ENCODE data around the gene ISG20.
A peak's percentile ranks its signal among the peaks of the same experiment; 100 is the strongest.

ISG20 gene

DNA sequence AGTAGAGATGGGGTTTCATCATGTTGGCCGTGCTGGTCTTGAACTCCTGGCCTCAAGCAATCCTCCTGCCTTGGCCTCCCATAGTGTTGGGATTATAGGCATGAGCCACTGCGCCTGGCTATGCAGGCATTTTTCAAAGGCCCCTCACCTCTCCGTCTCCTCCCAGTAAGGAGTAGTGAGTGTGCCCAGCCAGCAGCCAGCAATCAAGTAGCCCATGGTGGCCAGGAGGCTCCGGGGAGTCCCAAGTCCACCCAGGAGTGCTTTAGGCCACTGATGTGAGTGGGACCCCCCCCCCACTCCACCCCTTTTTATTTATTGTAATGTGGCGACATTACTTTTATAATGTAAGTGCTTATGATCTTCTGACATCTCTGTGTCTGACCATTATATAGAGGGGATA is 8.1 kb downstream of the ISG20 start:
- no peak for DNase-seq (ENCODE audit: low spot score)
- TF ChIP-seq, protein P1, sequence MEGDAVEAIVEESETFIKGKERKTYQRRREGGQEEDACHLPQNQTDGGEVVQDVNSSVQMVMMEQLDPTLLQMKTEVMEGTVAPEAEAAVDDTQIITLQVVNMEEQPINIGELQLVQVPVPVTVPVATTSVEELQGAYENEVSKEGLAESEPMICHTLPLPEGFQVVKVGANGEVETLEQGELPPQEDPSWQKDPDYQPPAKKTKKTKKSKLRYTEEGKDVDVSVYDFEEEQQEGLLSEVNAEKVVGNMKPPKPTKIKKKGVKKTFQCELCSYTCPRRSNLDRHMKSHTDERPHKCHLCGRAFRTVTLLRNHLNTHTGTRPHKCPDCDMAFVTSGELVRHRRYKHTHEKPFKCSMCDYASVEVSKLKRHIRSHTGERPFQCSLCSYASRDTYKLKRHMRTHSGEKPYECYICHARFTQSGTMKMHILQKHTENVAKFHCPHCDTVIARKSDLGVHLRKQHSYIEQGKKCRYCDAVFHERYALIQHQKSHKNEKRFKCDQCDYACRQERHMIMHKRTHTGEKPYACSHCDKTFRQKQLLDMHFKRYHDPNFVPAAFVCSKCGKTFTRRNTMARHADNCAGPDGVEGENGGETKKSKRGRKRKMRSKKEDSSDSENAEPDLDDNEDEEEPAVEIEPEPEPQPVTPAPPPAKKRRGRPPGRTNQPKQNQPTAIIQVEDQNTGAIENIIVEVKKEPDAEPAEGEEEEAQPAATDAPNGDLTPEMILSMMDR (IDR thresholded peaks at IDR 0.05; ENCODE audit: extremely low read depth, missing control alignments), result no peak

DNA sequence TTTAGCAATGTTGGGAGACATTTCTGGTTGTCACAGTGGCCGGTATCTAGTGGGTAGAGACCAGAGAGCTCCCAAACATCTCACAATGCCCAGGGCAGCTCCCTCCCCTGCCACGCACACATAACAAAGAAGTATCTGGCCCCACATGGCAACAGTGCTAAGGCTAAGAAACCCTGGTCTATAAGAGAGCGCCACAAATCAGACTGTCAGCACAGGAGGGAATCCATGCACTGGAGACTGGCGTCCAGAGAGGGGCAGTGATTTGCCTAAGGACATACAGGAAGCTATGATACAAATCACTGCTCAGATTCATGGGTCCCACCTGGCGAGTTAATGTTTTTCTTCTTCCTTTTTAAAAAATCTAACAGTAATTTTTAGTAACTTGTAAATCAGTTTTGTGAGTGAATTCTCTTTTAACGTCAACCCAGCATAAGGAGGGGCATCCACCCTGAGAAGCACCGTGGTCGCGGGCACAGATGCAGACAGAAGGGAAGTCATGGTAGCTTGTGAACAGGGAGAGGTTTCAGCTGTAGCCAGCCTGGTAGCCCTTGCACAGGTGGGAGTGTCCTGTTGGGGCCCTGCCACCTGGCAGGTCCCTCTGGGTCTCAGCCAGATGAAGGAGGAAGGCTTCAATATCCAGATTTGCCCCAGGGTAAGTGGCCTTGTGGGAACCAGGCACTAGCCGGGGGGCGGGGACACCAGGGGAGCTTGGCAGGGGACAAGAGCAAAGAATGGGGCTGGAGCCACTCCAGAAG is 8.7 kb downstream of the ISG20 start:
- DNase-seq (ENCODE audit: low spot score), result no peak
- TF ChIP-seq, protein P1 (IDR thresholded peaks at IDR 0.05; ENCODE audit: extremely low read depth, missing control alignments), result no peak

DNA sequence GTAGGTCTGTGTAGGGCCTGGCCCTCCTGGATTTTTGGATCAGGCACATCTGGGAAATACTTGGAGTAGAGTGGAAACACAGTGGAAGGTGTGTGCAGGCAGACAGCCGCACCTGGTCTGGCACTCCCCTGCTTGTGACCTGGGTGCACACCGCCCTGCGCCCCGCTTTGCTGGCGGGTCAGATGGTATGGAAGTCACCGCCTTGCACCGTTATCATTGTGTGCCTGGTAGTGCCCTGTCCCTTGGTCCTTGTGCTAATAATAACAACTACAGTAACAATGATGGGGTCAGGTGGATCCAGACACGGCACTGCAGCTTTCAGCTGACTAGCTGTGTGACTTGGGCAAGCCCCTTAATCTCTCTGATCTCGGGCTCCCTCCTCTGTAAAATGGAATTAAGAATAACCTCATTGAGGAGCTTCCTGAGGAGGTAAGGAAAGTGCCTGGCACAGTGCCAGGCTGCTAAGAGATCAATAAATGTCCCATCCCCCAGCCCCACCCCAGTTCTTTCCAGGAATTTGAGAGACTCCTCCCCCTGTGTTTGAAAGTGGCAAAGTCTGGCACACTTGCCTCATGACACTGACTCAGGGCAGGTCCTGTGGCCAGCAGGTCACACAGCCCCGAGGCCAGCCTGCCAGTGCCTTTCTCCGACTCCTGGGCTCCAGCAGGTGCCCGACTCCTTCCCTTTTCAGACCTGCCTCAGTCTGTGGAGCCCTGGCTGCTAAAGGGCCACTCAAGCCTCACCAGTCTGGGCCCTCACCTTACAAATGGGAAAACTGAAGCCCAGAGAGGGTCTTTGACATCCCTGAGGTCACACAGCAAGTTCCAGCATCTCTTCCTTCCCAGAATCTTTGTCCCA is 9.8 kb downstream of the ISG20 start:
- TF ChIP-seq, protein P1 (IDR thresholded peaks at IDR 0.05; ENCODE audit: extremely low read depth, missing control alignments), result no peak
- no peak for DNase-seq (ENCODE audit: low spot score)

GRCh38 chr15:88649286-88649733 is 10.5 kb downstream of the ISG20 start:
- TF ChIP-seq, protein P1 (IDR thresholded peaks at IDR 0.05; ENCODE audit: extremely low read depth, missing control alignments), result no peak
- peak; percentile 54 for DNase-seq (ENCODE audit: low spot score)

DNA sequence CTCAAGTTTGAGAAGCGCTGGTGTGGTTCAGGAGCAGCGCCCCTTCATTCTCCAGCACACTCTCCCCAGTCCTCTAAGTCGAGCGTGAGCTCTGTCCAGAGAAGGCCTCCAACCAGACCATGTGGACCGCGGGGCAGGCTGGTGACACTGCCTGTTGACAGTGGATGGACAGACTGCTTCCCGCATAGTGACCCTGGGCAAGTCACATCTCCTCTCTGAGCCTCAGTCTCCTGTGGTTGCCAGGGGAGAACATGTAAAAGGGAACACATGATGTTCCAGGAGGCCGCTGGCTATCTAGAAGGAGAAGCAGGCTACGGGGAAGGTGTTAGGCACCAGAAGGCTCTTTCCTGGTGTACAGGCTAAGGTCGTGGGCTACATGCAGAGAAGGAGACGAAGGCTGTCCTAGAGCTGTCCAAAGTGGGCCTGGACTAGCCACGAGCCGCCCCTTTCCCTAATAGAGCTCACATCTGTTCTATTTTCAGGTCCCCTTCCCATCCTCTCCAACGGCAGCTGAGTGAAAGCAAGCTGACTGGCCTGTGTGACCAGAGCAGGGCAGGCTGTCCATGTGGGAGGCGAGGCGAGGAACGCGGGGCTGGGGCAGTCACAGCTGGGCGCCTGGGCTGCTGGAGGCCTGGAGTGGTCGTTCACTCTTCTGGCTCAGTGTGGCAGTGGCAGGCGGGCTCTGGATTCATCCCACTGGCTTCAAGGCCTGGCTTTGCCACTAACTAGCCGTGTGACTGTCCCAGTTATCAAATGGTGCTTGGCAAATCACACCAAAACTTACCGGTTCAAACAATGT is 11.1 kb downstream of the ISG20 start:
- no peak for DNase-seq (ENCODE audit: low spot score)

GRCh38 chr15:88650556-88650955 is 11.7 kb downstream of the ISG20 start:
- TF ChIP-seq, protein P1 (IDR thresholded peaks at IDR 0.05; ENCODE audit: extremely low read depth, missing control alignments), result no peak
- no peak for DNase-seq (ENCODE audit: low spot score)

More for the DNA sequence above, 11.1 kb downstream of the ISG20 start:
- TF ChIP-seq, protein P1 (IDR thresholded peaks at IDR 0.05; ENCODE audit: extremely low read depth, missing control alignments), result no peak
